Measurements from ENCODE around the gene TTC19.
"Not testable (repeated sequence)": the region's sequence is repeated elsewhere in the genome, so short reads cannot be mapped to it uniquely, and the experiment has no call there.

The TTC19 gene

DNA sequence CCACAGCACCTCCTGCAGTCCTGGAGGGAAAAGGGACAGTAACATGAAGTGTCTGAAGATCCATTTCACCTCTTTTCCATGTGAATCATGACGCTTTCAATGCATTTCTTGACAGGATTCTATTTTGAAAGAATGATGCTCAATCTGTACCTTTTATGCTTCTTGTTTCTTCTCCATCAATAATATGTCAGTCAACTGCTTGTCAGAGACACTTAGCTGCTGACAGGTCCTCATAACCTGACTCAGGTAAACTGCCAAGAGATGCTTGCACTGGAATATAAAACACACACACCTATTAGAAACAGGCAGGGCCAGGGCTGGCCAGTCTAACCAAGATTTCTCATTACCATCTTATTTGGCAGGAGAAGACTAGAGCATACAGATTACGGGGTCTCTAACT, 21.7 kb upstream of the TTC19 start:
- Histone ChIP-seq H3K4me3 (ENCODE audit: low read depth in 1 of 2, low read length in 2 of 2) (no peak overlapping the region), H3K27me3 (ENCODE audit: control insufficient read depth in 1 of 2, insufficient read depth in 2 of 2, low read length in 2 of 2) (no peaks in the 10 kb centered on the region), H3K36me3 (ENCODE audit: insufficient read depth, low read length) (peaks cover 51% of the 10 kb centered on the region), H3K27ac (ENCODE audit: low read depth, low read length) (no peak overlapping the region), H3K9me3 (ENCODE audit: low read length) (no peaks in the 10 kb centered on the region), H3K4me1 (ENCODE audit: insufficient read depth, low read length) (peaks cover 8% of the 10 kb centered on the region), H3K9ac (ENCODE audit: low read length) (no peak overlapping the region)

DNA sequence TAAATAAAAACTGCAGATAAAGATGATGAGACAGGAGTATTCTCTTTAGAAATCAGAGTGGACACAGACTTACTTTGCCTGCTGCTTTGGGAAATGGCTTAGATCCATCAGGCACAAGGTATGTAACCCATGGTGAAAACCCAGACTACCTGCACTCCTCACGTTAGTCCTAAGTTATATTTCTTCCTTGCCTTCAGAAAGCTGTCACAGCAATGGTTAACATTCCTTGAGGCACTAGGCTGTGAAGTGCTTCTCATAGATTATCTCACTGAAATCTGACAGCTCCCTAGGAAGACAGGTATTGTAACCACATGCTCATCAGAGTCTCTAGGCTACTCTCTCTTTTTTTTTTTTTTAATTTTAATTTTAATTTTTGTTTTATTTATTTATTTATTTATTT, 21.0 kb upstream of the TTC19 start:
- no peak overlapping the region for H3K27ac ChIP-seq (ENCODE audit: low read depth, low read length)

DNA sequence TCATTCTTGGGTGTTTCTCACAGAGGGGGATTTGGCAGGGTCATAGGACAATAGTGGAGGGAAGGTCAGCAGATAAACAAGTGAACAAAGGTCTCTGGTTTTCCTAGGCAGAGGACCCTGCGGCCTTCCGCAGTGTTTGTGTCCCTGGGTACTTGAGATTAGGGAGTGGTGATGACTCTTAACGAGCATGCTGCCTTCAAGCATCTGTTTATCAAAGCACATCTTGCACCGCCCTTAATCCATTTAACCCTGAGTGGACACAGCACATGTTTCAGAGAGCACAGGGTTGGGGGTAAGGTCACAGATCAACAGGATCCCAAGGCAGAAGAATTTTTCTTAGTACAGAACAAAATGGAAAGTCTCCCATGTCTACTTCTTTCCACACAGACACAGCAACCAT, 20.6 kb upstream of the TTC19 start:
- H3K36me3 ChIP-seq (ENCODE audit: insufficient read depth, low read length) = peaks cover 53% of the 10 kb centered on the region
- H3K27ac ChIP-seq (ENCODE audit: low read depth, low read length); H3K4me3 ChIP-seq (ENCODE audit: low read depth in 1 of 2, low read length in 2 of 2): not testable (repeated sequence)

More for the DNA sequence above, 21.0 kb upstream of the TTC19 start:
- H3K27me3 ChIP-seq (ENCODE audit: control insufficient read depth in 1 of 2, insufficient read depth in 2 of 2, low read length in 2 of 2) = no peaks in the 10 kb centered on the region
- H3K9me3 ChIP-seq (ENCODE audit: low read length) = no peaks in the 10 kb centered on the region
- peaks cover 51% of the 10 kb centered on the region for H3K36me3 ChIP-seq (ENCODE audit: insufficient read depth, low read length)
- no peak overlapping the region for H3K9ac ChIP-seq (ENCODE audit: low read length)
- peaks cover 8% of the 10 kb centered on the region for H3K4me1 ChIP-seq (ENCODE audit: insufficient read depth, low read length)
- no peak overlapping the region for H3K4me3 ChIP-seq (ENCODE audit: low read depth in 1 of 2, low read length in 2 of 2)

DNA sequence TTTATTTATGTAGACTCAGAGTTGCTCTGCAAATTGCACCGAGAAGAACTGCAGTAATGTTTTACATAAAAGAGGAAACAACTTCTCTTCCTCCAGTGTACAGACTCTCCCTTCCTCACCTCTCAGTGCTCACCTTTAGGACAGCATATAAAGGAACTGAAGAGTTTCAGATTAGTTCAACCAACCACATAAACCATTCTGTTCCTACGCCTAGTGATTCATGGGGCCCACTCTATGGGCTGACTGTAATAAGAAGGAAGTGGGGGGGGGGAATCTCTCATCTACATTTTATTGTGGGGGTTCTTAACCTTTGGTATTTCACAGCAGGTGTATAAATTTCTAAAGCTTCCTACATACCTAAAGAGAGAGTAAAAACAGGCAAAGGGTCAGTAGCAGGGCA, 18.4 kb upstream of the TTC19 start:
- no peak overlapping the region for H3K27ac ChIP-seq (ENCODE audit: low read depth, low read length)
- peaks cover 51% of the 10 kb centered on the region for H3K36me3 ChIP-seq (ENCODE audit: insufficient read depth, low read length)
- no peaks in the 10 kb centered on the region for H3K9me3 ChIP-seq (ENCODE audit: low read length)
- no peaks in the 10 kb centered on the region for H3K27me3 ChIP-seq (ENCODE audit: control insufficient read depth in 1 of 2, insufficient read depth in 2 of 2, low read length in 2 of 2)
- no peak overlapping the region for H3K4me3 ChIP-seq (ENCODE audit: low read depth in 1 of 2, low read length in 2 of 2)
- H3K9ac ChIP-seq (ENCODE audit: low read length) = no peak overlapping the region
- H3K4me1 ChIP-seq (ENCODE audit: insufficient read depth, low read length) = peaks cover 8% of the 10 kb centered on the region

More for the DNA sequence above, 20.6 kb upstream of the TTC19 start:
- not testable (repeated sequence) for H3K4me1 ChIP-seq (ENCODE audit: insufficient read depth, low read length); H3K9ac ChIP-seq (ENCODE audit: low read length); H3K27me3 ChIP-seq (ENCODE audit: control insufficient read depth in 1 of 2, insufficient read depth in 2 of 2, low read length in 2 of 2); H3K9me3 ChIP-seq (ENCODE audit: low read length)

DNA sequence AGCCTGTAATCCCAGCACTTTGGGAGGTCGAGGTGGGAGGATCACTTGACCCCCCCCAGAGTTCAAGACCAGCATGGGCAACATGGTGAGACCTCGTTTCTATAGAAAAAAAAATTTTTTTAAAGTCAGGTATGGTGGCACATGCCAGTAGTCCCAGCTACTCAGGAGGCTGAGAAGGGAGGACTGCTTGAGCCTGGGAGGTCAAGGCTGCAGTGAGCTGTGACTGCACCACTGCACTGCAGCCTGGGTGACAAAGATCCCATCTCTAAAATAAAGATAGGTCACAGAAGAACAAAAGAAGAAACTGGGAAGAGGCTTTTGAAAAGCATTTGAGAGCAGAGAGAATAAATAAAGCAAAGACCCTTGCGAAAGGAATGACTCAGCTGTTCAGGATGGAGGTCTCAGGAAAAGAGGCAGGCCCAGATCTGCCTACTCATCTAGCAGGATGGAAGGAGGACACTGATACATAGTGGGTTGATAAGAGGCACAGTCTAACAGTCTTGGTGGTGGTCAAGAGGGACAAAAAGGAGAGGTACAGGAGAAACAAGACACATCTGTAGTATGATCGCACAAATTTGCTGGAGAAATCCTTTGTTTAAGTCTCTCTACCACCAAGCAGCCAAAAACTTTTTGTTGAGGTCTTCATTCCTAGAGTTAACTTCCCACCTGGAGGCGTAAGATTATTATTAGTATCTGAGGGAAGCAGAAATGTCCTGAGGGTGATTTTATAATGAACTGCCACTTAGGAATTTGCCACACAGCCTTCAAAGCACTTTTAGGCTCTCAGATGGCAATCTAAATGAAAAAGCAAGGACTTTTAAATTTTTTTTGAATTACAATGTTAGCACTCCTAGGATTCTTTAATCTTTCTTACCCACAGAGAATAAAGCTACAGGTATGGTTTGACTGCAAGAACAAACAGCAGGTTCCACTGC, 17.7 kb upstream of the TTC19 start:
- Histone ChIP-seq H3K9me3 (ENCODE audit: low read length) (no peaks in the 10 kb centered on the region), H3K27ac (ENCODE audit: low read depth, low read length) (no peak overlapping the region), H3K27me3 (ENCODE audit: control insufficient read depth in 1 of 2, insufficient read depth in 2 of 2, low read length in 2 of 2) (no peaks in the 10 kb centered on the region), H3K4me3 (ENCODE audit: low read depth in 1 of 2, low read length in 2 of 2) (no peak overlapping the region), H3K36me3 (ENCODE audit: insufficient read depth, low read length) (peaks cover 45% of the 10 kb centered on the region), H3K9ac (ENCODE audit: low read length) (no peak overlapping the region), H3K4me1 (ENCODE audit: insufficient read depth, low read length) (peaks cover 3% of the 10 kb centered on the region)

DNA sequence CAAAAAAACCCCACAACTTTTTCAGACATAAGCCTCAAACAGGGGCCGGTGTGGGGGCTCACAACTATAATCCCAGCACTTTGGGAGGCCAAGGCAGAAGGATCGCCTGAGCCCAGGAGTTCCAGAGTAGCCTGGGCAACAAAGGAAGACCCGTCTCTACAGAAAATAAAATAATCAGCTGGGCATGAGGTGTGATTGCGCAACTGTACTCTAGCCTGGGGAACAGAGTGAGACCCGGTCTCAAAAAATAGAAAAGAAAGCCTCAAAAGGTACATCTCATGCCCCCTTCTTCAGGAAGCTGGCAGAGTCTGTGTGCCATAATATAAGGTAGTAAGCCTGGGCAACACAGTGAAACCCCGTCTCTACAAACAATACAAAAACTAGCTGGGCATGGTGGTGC, 3.3 kb upstream of the TTC19 start:
- H3K27me3 ChIP-seq (ENCODE audit: control insufficient read depth in 1 of 2, insufficient read depth in 2 of 2, low read length in 2 of 2) = no peaks in the 10 kb centered on the region
- H3K4me3 ChIP-seq (ENCODE audit: low read depth in 1 of 2, low read length in 2 of 2) = no peak overlapping the region
- H3K9ac ChIP-seq (ENCODE audit: low read length) = no peak overlapping the region
- H3K9me3 ChIP-seq (ENCODE audit: low read length) = no peaks in the 10 kb centered on the region
- H3K36me3 ChIP-seq (ENCODE audit: insufficient read depth, low read length) = peaks cover 14% of the 10 kb centered on the region
- no peak overlapping the region for H3K27ac ChIP-seq (ENCODE audit: low read depth, low read length)
- H3K4me1 ChIP-seq (ENCODE audit: insufficient read depth, low read length) = peaks cover 18% of the 10 kb centered on the region

DNA sequence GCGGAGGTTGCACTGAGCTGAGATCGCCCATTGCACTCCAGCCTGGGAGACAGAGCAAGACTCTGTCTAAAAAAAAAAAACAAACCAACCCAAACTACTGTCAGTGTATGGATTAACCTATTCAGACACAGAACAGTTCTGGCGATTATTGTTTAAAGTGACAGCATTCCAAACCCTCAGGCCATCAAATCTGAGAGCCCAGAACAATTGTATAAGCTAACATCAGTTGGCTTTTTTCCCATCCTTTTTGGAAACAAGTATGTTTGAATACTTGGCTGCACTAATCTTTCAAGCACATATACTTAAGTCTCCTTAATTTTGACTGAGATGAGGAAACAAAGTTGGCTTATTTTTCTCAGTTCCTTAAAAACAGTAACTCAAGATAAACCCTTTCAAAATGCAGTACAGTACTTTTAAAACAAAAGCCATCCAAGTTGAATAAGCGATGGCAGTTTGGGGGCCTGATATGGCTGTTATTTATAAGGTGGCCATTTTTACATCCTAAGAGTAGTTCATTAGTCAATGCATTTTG, 1.5 kb upstream of the TTC19 start:
- H3K36me3 ChIP-seq (ENCODE audit: insufficient read depth, low read length) = peaks cover 32% of the 10 kb centered on the region
- H3K9ac ChIP-seq (ENCODE audit: low read length) = no peak overlapping the region
- no peaks in the 10 kb centered on the region for H3K9me3 ChIP-seq (ENCODE audit: low read length)
- no peak overlapping the region for H3K27ac ChIP-seq (ENCODE audit: low read depth, low read length)
- peaks cover 21% of the 10 kb centered on the region for H3K4me1 ChIP-seq (ENCODE audit: insufficient read depth, low read length)
- no peaks in the 10 kb centered on the region for H3K27me3 ChIP-seq (ENCODE audit: control insufficient read depth in 1 of 2, insufficient read depth in 2 of 2, low read length in 2 of 2)
- H3K4me3 ChIP-seq (ENCODE audit: low read depth in 1 of 2, low read length in 2 of 2) = peak overlapping the region in 1 of 2 donors; percentile 89

DNA sequence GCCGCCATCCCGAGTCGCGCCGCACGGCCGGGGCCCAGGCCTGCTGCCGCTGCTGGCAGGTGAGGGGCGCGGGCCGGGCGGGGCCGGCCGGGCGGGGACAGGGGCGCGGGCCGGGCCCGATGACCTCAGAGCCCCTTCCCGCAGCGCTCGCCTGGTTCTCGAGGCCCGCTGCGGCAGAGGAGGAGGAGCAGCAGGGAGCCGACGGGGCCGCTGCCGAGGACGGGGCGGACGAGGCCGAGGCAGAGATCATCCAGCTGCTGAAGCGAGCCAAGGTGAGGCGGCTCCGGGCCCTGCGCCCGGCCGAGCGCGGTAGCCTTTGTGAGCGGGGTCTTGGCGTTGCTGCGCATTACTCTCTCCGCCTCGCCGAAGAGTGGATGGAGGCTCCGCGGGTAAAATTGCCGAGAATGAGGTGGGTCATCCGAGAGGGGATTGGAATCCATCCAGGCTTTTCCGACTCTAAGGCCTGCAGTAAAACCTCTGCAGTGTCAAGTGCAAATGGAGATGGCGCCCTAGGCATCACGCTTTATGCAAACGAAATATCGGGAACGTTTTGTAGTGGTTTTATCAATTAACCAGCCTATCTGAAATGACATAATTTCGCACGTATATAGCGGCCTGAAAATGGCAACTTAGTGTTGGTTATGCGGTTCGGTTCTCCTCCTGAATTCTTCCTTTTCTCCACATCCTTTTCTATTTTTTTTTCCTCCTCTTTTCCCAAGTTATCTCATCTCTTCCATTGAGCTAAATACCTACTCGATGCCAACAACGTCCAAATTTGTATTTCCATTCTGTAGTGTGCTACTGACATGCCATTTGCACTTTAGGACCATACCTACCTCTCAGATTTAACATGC, 577 bp downstream of the TTC19 start:
- Histone ChIP-seq H3K9me3 (ENCODE audit: low read length) (no peaks in the 10 kb centered on the region), H3K36me3 (ENCODE audit: insufficient read depth, low read length) (peaks cover 43% of the 10 kb centered on the region), H3K4me3 (ENCODE audit: low read depth in 1 of 2, low read length in 2 of 2) (peak overlapping the region; percentile 80 to 89), H3K27ac (ENCODE audit: low read depth, low read length) (peak overlapping the region; percentile 93), H3K27me3 (ENCODE audit: control insufficient read depth in 1 of 2, insufficient read depth in 2 of 2, low read length in 2 of 2) (no peaks in the 10 kb centered on the region), H3K9ac (ENCODE audit: low read length) (peak overlapping the region; percentile 75), H3K4me1 (ENCODE audit: insufficient read depth, low read length) (peaks cover 21% of the 10 kb centered on the region)

DNA sequence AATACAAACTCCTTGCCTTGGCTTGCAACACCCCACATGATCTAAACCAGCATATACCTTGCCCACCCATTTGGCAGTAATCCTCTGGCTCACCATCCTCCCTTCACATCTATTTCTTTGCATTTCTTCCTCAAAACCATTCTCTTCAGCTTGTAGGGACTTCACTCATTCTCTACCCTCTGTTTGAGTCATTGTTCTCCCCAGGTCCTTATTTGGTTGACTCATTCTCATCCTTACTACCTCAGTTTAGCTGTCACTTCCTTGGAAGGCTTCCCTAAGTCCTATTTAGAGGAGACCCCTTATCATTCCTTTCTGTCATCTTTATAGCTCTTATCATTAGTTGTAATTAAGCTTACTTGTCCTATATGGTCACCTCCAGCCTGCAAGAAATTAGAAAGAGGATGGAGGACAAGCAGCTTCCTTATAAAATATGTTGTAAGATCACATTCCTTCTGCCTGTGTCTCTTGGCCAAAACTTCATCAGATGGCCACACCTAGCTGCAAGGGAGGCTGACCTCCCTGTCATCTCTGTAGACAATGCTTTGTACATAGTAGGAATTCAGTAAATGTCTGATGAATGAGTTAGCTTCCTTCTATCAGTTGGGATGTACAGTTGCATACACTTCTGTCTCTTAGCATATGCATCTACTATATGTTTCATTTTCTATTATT, 1.7 kb downstream of the TTC19 start:
- no peak overlapping the region for H3K27ac ChIP-seq (ENCODE audit: low read depth, low read length)
- peaks cover 21% of the 10 kb centered on the region for H3K4me1 ChIP-seq (ENCODE audit: insufficient read depth, low read length)
- no peak overlapping the region for H3K9ac ChIP-seq (ENCODE audit: low read length)
- no peaks in the 10 kb centered on the region for H3K9me3 ChIP-seq (ENCODE audit: low read length)
- H3K4me3 ChIP-seq (ENCODE audit: low read depth in 1 of 2, low read length in 2 of 2) = peak overlapping the region in 1 of 2 donors; percentile 89
- H3K27me3 ChIP-seq (ENCODE audit: control insufficient read depth in 1 of 2, insufficient read depth in 2 of 2, low read length in 2 of 2) = no peaks in the 10 kb centered on the region
- peaks cover 51% of the 10 kb centered on the region for H3K36me3 ChIP-seq (ENCODE audit: insufficient read depth, low read length)

DNA sequence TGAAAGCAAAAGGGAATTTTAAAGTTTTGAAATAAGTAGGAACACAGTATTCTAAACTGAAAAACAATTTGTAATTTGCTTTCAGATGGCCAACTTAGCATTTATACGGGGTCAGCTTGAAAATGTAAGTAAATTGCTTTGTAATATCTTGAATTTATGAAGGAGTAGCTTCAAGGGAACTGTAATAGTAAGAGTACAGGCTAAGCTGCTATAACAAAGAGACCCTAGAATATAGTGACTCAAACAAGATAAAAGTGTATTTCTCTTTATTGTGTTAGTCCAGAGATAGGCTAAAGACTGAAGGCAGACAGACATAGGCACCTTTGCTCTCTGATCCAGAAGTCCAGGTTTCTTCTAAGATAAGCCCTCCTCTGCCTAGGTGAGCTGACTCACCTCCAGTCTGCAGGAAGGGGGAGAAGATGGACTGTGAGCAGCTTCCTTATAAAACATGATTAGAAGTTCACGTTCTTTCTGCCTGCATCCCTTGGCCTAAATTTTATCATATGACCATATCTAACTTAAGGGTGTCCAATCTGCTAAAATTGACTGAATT, 3.2 kb downstream of the TTC19 start:
- Histone ChIP-seq H3K9me3 (ENCODE audit: low read length) (no peaks in the 10 kb centered on the region), H3K36me3 (ENCODE audit: insufficient read depth, low read length) (peaks cover 60% of the 10 kb centered on the region), H3K4me3 (ENCODE audit: low read depth in 1 of 2, low read length in 2 of 2) (no peak overlapping the region), H3K4me1 (ENCODE audit: insufficient read depth, low read length) (peaks cover 21% of the 10 kb centered on the region), H3K9ac (ENCODE audit: low read length) (no peak overlapping the region), H3K27ac (ENCODE audit: low read depth, low read length) (no peak overlapping the region), H3K27me3 (ENCODE audit: control insufficient read depth in 1 of 2, insufficient read depth in 2 of 2, low read length in 2 of 2) (no peaks in the 10 kb centered on the region)

DNA sequence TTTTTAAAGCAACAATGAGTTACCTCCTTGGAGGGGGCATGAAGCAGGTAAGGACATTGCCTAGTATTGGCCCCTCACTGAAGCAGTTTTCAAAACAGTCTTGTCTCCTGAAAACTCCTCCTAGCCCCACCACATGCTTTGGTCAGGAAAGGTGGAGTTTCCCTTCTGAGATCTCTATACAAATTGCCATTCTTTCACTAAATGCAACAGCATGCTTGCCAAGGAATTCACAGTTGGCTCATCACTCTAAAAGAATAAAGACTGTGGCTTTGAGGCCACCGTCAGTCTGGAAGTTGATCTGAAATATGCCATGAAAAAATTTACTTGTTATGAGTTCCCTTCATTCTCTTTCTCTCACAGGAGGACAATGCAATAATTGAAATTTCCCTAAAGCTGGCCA, 4.2 kb downstream of the TTC19 start:
- Histone ChIP-seq H3K4me1 (ENCODE audit: insufficient read depth, low read length) (peaks cover 14% of the 10 kb centered on the region), H3K27ac (ENCODE audit: low read depth, low read length) (no peak overlapping the region), H3K27me3 (ENCODE audit: control insufficient read depth in 1 of 2, insufficient read depth in 2 of 2, low read length in 2 of 2) (no peaks in the 10 kb centered on the region), H3K9ac (ENCODE audit: low read length) (no peak overlapping the region), H3K36me3 (ENCODE audit: insufficient read depth, low read length) (peaks cover 69% of the 10 kb centered on the region), H3K4me3 (ENCODE audit: low read depth in 1 of 2, low read length in 2 of 2) (no peak overlapping the region), H3K9me3 (ENCODE audit: low read length) (no peaks in the 10 kb centered on the region)

Measured in muscle layer of colon (tissue), 2 donors.